ENCODE data around the gene CR2.

DNA sequence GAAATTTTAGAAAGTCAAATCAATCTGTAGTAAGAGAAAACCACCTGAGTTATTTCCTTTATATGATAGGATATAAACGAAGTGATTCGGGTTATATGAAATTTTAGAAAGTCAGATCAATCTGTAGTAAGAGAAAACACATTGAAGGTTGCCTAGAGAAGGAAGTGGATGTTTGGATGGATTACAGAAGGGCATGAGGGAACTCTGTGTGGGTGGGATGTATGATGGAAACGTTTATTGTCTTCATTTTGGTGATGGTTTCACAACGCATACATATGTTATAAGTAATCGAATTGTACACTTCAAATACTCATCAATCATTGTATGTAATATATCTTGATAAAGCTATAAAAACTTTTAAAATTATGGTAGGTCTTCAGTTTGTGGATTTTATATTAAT lies 46.9 kb downstream of the CR2 start:
- TF ChIP-seq POLR2AphosphoS5 (IDR thresholded peaks at IDR 0.05; ENCODE audit: low read depth, low read length) (no peak), FOXP2 (optimal IDR thresholded peaks at IDR 0.05; ENCODE audit: borderline replicate concordance, extremely low read depth, extremely low read length, insufficient read depth) (no peak), TAF1 (IDR thresholded peaks at IDR 0.05; ENCODE audit: borderline replicate concordance, insufficient read depth, low read length) (no peak)

Measured in PFSK-1 (cell line).